Measurements from ENCODE around the gene CABCOCO1.

CABCOCO1 gene

DNA sequence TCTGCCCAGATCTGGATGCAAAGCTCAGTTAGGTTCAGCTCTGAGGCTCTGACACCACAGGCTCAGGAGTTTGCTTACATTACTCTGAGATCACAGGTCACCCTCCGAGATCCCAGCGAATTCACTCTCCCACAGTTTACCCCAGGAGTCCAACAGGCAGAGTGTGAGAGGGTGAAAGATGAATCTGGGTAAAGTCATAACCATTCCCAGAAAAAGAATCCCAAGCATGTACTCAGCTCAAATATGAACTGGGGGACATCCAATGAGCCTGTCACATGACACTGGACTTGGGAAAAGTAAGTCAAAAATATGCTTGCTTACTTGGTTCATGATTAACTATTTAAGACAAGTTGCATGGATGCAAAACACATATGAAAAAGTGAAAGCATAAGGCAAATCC is 128.5 kb downstream of the CABCOCO1 start:
- DNase-seq = no peak

- no peak for DNase-seq
These were observed 129.5 kb downstream of the CABCOCO1 start for GRCh38 chr10:61792097-61792716.

- DNase-seq = no peak
These were observed 130.2 kb downstream of the CABCOCO1 start for GRCh38 chr10:61792921-61793320.

DNA sequence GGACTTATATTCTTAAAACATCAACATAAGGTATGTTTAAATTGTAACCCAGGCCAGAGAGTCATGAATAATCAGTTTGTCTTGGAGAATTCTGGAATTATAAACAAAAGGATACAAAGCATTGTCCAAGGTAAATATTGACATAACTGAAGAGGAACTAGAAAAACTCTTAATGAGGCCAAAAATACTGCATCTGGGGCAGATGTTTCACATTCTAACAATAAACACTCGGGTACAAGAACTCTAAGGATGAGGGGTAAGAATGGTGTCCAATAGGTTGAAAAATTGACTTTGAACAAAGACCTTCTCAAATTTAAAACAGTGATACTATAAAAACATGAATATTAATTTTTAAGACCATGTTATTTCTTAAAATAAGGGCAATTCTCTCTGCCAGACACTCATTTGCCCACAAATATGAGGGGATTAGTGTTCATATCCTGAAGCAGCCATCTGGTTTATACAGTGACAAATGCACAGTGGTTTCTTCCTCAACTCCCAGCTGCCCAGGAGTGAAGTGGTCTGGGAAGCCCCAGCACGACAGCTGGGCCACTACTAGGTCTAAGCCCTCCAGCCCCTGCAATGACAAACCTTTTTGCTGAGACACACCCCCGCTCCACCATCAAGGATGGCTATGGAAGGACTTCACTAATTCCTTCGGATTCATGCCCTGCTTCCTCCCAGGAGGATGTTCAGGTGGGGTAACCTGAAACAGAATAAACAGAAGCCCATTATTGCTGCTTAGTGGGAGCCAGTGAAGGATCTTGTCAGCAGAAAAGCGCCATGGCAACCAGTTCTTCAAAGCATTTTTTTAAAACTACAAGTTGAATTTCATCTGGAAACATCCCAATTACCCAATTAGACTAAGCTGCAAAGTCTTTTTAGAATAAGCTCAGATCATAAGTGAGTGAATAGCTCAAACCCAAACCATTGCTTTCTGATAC is 131.3 kb downstream of the CABCOCO1 start:
- no peak for DNase-seq

DNA sequence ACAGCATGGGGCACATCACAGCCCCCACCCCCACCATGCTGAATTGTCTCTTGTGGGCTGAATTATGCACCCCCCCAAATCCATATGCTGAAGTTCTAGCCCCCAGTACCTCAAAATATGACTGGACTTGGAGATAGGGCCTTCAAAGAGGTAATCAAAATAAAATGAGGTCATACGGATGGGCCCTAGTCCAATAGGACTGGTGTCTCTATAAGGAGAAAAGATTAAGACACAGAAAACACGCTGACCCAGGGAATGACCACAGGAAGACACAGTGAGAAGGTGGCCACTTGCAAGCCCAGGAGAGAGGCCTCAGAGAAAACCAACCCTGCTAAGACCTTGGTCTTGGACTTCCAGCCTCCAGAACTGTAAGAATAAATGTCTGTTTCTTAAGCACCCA is 132.4 kb downstream of the CABCOCO1 start:
- DNase-seq = no peak

DNA sequence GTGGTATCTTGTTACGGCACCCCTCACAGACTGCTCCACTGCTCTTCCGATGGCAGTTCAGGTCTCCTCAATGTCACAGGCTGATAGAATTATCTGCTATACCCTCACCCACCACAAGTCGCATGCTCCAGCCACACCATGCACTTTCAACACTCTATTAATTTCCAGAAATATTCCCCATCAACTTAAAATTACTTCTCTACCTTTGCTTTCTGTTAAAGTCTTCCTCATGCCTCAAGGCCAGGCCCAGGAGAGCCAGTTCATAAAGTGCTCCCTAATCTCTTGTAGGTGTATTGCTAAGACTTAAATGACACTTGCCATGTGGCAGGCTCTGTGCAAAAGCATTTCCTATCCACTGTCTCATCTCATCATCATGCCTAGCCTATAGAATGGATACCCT is 132.8 kb downstream of the CABCOCO1 start:
- DNase-seq = no peak

GRCh38 chr10:61796785-61797184 is 134.1 kb downstream of the CABCOCO1 start:
- DNase-seq = no peak

DNA sequence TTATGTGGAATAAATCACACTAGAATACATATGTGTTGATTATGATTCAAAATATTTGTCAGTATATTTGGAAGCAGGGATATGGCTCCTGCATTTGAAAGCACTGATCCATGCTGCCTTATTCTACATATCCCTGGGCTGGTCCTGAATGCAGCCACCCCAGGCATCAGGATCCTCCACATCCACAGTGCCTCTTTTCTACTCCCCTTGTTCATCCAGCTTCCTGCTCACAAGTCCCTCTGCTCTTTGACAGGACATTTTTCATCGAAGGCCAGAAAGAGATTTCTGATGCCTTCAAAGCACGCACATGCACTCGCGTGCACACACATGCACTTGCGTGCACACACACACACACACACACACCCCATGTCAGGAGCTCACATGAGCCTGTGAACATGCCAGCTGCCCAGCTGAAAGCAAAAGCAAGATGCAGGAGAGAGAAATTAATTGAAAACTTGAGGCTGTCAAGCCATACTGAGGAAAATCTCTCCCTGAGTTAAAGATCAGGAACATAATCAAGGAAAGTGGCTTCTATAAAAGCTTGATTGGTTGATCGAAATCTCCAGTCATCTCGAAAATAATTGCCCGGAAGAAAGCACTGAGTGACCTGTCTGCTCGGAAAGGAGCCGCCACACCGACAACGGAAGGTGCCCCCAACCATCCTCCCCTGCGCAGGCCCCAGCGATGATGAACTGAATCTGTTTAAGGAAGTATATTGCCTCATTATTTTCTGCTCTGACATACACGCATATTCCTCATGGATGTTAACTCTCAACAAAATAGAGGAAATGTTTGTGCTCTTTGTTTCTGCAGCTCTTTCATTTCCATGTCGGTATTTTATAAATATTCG is 134.8 kb downstream of the CABCOCO1 start:
- no peak for DNase-seq

DNA sequence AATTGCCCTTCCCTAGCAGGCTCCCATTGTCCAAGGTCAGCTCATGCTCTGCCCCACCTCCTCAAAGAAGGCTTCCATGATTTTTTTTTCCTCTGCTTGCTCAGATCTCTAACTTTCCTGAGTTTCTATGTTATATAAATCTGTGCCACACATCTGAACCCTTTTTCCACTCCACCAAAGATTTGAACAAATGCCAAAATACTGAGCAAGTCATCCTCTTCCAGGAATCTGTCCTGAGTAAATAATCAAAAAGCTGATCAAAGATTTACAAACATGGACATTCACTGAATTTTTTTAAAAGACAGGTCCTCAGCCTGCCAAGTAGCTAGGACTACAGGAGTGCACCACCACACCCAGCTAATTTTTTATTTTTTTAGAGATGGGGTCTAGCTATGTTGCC is 136.0 kb downstream of the CABCOCO1 start:
- DNase-seq = no peak

- no peak for DNase-seq
These were observed 138.8 kb downstream of the CABCOCO1 start for GRCh38 chr10:61801484-61801883.

DNA sequence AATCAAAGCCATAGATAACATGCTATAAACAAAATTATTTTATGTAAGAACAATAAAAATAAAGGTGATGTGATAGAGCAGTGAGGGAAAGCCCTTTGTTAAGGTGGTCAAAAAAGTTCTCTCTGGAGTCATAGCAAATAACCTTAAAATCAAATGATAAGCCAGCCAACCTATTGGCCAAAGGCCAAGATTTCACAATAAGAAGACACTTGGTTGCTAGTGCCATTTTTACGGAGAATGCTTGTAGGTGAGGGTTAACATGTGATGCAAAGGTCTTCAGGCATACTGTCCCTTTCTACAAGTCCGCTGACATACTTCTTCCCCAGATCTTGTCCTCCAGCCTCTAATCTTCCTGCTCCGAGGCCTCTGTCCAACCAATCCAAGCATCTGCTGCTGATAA is 140.5 kb downstream of the CABCOCO1 start:
- DNase-seq = no peak

DNA sequence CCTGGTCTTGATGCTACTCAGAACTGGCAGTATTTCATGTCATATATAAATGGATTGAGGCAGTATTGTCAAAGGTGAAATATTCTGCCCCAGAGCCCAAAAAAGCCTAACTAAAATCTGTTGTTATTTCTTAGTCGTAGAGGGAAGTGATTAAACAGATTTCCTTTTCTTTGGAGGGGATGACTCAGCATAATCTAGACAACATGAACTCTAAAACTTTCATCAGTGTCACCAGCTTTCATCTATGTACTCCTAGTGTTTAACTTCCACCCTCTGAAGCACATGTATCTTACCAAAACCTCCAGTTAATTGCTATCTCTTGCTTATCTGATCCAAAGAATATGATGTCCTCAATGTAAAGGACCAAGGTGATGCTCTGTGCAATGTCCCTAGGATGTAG is 141.7 kb downstream of the CABCOCO1 start:
- no peak for DNase-seq

DNA sequence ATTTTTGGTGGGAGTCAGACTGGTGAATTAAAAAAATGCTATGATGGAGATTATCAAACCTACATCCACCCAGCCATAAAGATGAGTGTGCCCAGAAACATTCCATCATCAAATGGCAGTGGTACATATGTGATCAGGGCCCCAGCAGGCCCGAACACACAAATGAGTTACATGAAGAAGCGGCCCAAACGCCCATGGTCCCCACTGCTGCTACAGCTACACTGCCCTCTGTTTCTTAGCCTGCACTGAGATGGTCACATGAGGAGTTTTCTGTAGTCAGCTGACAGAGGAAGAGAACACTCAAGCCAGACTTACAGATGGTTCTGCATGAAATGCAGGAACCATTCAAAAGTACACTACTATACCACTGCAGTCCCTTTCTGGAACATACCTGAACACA is 142.4 kb downstream of the CABCOCO1 start:
- DNase-seq = no peak

DNA sequence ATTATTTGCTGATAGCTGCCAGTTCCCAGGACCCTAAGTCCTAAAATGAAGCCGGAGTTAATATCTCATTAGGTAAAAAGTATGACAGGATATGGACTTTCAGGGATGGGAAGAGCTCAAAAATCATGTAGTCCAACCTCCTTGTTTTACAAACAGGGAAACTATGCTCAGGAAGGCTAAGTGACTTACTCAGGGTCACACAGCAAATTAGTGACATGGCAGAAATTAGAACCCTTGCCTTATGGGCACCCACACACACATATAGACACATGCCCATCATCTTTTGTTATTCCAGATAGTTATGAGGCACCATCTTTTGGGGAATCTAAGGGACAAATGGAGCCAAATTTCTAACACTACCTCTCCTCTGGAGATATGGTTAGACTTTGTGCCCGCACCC is 147.5 kb downstream of the CABCOCO1 start:
- DNase-seq = no peak

DNA sequence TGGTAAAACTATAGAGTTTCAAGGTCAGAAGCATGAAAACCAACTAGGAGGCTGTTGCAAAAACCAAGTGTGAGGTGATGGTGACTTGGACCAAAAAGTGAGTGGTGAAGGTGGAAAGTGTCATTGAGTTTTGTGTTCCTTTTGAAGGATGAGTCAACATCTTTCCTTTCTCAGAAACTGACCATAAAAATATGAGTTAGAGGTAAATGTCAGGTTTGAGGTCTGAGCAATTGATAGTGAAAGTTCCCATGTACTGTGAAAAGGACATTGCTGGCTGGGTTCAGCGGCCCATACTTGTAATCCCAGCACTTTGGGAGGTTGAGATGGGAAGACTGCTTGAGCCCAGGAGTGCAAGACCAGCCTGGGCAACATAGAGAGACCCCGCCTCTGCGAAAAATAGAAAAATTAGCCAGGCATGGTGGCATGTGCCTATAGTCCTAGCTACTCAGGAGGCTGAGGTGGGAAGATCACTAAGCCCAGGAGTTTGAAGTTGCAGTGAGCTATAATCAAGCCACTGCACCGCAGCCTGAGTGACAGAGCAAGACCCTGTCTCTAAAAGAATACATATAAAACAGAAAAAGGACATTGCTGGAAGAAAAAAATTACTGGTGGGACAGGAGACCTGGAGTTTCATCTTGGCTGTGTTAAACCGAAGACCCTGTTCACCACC is 149.5 kb downstream of the CABCOCO1 start:
- DNase-seq = no peak

GRCh38 chr10:61812920-61813319 is 150.2 kb downstream of the CABCOCO1 start:
- no peak for DNase-seq

GRCh38 chr10:61814160-61814559 is 151.4 kb downstream of the CABCOCO1 start:
- DNase-seq = no peak

GRCh38 chr10:61815496-61815895 is 152.8 kb downstream of the CABCOCO1 start:
- no peak for DNase-seq
